Breast epithelium (tissue), 3 donors: ENCODE data around the gene BRD7.

Experiments
- CTCF ChIP-seq, 3 donors: fragments of 450-650 bp; IDR thresholded peaks; one replicate each; pipeline ENCODE4 v1.5.1; 2016 to 2017; ENCODE audit warnings: antibody characterized with exemption in 3 of 3, mild to moderate bottlenecking in 3 of 3, moderate library complexity in 3 of 3
- POLR2A ChIP-seq: fragments of 450-650 bp; IDR thresholded peaks from one replicate; pipeline ENCODE4 v1.6.1; 2016; ENCODE audit warnings: antibody characterized with exemption, mild to moderate bottlenecking, moderate library complexity

GRCh38 chr16:50282955-50283631 is 85.7 kb downstream of the BRD7 start:
- no peak for TF ChIP-seq CTCF (IDR thresholded peaks at IDR 0.05)
- TF ChIP-seq POLR2A, result no peak
